ENCODE measurements around the gene EMC1. TPM values are rescaled to one million over a fixed set of nuclear protein-coding genes. Genes with fewer than 3 reads are reported as not detected.

EMC1 gene
- polyA plus RNA-seq, 1 experiment: 49.0 TPM

DNA sequence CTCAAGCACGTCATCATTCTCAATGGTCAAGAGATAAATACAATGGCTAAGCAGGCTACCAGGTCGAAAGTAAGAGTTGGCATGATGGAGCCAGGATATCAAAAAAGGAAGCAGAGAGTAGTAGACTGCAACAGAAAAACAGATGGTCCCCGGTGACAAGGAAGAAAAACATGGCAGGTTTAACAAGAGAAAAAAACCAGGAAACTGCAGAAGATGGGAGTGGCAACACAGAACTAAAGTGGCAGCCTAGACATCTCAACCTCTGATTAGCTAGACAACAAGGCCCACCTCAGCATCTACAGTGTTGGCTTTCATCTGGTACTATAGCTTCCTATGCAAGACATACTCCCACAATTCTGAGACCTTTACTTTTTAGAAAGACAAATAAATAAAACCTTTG lies 44.4 kb downstream of the EMC1 start:
- POLR2A ChIA-PET: no interaction called here
- Histone ChIP-seq H3K9me3 (ENCODE audit: control insufficient read depth, insufficient read depth, low read length) (no peaks in the 10 kb centered on the region), H3K27me3 (ENCODE audit: control insufficient read depth, insufficient read depth, low read length) (no peaks in the 10 kb centered on the region), H3K4me3 (ENCODE audit: low read depth, low read length) (no peak overlapping the region), H3K27ac (ENCODE audit: low read depth, low read length) (no peak overlapping the region)
- CTCF ChIA-PET: interaction anchor here (1.6 kb wide), 1 partner anchor 35 kb away, joined by 6 read pairs; no protein-coding TSS in a partner anchor
- no peak for DNase-seq (ENCODE audit: low read depth, low spot score)
- TF ChIP-seq CTCF (IDR thresholded peaks at IDR 0.05; ENCODE audit: low read depth, low read length): no peak

DNA sequence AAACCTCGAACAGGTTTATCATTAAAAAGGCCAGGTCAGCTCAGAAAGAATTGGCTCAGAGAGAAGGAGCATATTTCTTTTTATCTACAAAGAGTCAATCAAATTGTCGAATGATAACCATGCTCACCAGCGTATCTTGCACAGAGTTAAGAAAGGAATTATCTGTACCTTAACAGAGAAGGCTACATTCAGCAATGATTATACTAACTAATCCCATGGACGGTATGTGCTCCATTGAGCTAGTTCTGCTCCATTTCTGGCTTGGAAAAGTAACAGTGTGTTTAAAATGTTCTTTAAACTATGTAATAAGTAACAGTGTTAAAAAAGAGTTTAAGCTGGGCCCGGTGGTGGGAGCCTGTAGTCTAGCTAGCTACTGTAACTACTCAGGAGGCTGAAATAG lies 45.5 kb downstream of the EMC1 start:
- ChIA-PET POLR2A (interaction anchor here (0.9 kb wide), 1 partner anchor 46 kb away, joined by 3 read pairs; the partner anchor contains the start of genes EMC1 and MRTO4), CTCF (interaction anchor here (0.6 kb wide), 1 partner anchor 61 kb away, joined by 3 read pairs; no protein-coding TSS in a partner anchor)
- DNase-seq (ENCODE audit: low read depth, low spot score): no peak
- H3K9me3 ChIP-seq (ENCODE audit: control insufficient read depth, insufficient read depth, low read length): no peaks in the 10 kb centered on the region
- H3K27ac ChIP-seq (ENCODE audit: low read depth, low read length): no peak overlapping the region
- H3K4me3 ChIP-seq (ENCODE audit: low read depth, low read length): no peak overlapping the region
- H3K27me3 ChIP-seq (ENCODE audit: control insufficient read depth, insufficient read depth, low read length): no peaks in the 10 kb centered on the region
- no peak for TF ChIP-seq CTCF (IDR thresholded peaks at IDR 0.05; ENCODE audit: low read depth, low read length)

DNA sequence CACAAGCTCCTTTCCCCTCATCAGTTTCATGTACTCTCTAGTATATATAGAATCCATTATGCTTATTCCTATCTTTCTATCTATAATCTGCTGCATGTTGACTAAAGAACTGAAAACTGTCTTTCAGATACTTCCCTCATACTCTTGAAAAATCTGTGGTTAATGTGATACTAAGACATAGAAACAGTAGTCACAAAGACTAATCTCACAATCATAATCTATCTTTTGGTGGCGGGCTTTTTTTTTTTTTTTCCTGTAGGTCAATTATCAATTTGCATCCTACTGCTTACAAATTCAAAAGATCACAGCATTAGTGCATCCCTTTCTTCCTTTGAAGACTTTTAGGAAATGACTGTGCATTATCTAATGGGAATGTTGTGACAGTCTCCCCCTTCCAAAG lies 45.9 kb downstream of the EMC1 start:
- CTCF ChIA-PET: interaction anchor here (0.6 kb wide), 1 partner anchor 61 kb away, joined by 3 read pairs; no protein-coding TSS in a partner anchor

GRCh38 chr1:19204446-19205266 lies 46.7 kb downstream of the EMC1 start:
- H3K27me3 ChIP-seq (ENCODE audit: control insufficient read depth, insufficient read depth, low read length): no peaks in the 10 kb centered on the region
- ChIA-PET CTCF (no interaction called here), POLR2A (no interaction called here)
- no peaks in the 10 kb centered on the region for H3K9me3 ChIP-seq (ENCODE audit: control insufficient read depth, insufficient read depth, low read length)
- TF ChIP-seq CTCF (IDR thresholded peaks at IDR 0.05; ENCODE audit: low read depth, low read length): no peak
- no peak overlapping the region for H3K4me3 ChIP-seq (ENCODE audit: low read depth, low read length)
- DNase-seq (ENCODE audit: low read depth, low spot score): no peak
- no peak overlapping the region for H3K27ac ChIP-seq (ENCODE audit: low read depth, low read length)

More for the DNA sequence above, 45.9 kb downstream of the EMC1 start:
- Histone ChIP-seq H3K27me3 (ENCODE audit: control insufficient read depth, insufficient read depth, low read length) (no peaks in the 10 kb centered on the region), H3K9me3 (ENCODE audit: control insufficient read depth, insufficient read depth, low read length) (no peaks in the 10 kb centered on the region), H3K4me3 (ENCODE audit: low read depth, low read length) (no peak overlapping the region), H3K27ac (ENCODE audit: low read depth, low read length) (no peak overlapping the region)
- TF ChIP-seq CTCF (IDR thresholded peaks at IDR 0.05; ENCODE audit: low read depth, low read length): no peak
- no peak for DNase-seq (ENCODE audit: low read depth, low spot score)
- POLR2A ChIA-PET: no interaction called here

GRCh38 chr1:19203440-19203839 lies 47.9 kb downstream of the EMC1 start:
- Histone ChIP-seq H3K9me3 (ENCODE audit: control insufficient read depth, insufficient read depth, low read length) (no peaks in the 10 kb centered on the region), H3K4me3 (ENCODE audit: low read depth, low read length) (no peak overlapping the region), H3K27me3 (ENCODE audit: control insufficient read depth, insufficient read depth, low read length) (no peaks in the 10 kb centered on the region), H3K27ac (ENCODE audit: low read depth, low read length) (no peak overlapping the region)
- no peak for DNase-seq (ENCODE audit: low read depth, low spot score)
- ChIA-PET CTCF (interaction anchor here (0.7 kb wide), 1 partner anchor 457 kb away, joined by 4 read pairs; no protein-coding TSS in a partner anchor), POLR2A (no interaction called here)
- no peak for TF ChIP-seq CTCF (IDR thresholded peaks at IDR 0.05; ENCODE audit: low read depth, low read length)

Data from AG04450 (cell line).